Measurements from ENCODE around the gene TEAD1. TPM values are rescaled to one million over a fixed set of nuclear protein-coding genes. Genes with fewer than 3 reads are reported as not detected.

The TEAD1 gene
- total and polyA plus RNA-seq, 9 of the 15 experiments (the other 6 are each of a cell fraction or from before 2014, with no cell fraction given) = 1.7 to 17.7 (median 10.8) TPM

GRCh38 chr11:12890476-12890875 lies 216.3 kb downstream of the TEAD1 start (continued):
- TF ChIP-seq, protein P1, sequence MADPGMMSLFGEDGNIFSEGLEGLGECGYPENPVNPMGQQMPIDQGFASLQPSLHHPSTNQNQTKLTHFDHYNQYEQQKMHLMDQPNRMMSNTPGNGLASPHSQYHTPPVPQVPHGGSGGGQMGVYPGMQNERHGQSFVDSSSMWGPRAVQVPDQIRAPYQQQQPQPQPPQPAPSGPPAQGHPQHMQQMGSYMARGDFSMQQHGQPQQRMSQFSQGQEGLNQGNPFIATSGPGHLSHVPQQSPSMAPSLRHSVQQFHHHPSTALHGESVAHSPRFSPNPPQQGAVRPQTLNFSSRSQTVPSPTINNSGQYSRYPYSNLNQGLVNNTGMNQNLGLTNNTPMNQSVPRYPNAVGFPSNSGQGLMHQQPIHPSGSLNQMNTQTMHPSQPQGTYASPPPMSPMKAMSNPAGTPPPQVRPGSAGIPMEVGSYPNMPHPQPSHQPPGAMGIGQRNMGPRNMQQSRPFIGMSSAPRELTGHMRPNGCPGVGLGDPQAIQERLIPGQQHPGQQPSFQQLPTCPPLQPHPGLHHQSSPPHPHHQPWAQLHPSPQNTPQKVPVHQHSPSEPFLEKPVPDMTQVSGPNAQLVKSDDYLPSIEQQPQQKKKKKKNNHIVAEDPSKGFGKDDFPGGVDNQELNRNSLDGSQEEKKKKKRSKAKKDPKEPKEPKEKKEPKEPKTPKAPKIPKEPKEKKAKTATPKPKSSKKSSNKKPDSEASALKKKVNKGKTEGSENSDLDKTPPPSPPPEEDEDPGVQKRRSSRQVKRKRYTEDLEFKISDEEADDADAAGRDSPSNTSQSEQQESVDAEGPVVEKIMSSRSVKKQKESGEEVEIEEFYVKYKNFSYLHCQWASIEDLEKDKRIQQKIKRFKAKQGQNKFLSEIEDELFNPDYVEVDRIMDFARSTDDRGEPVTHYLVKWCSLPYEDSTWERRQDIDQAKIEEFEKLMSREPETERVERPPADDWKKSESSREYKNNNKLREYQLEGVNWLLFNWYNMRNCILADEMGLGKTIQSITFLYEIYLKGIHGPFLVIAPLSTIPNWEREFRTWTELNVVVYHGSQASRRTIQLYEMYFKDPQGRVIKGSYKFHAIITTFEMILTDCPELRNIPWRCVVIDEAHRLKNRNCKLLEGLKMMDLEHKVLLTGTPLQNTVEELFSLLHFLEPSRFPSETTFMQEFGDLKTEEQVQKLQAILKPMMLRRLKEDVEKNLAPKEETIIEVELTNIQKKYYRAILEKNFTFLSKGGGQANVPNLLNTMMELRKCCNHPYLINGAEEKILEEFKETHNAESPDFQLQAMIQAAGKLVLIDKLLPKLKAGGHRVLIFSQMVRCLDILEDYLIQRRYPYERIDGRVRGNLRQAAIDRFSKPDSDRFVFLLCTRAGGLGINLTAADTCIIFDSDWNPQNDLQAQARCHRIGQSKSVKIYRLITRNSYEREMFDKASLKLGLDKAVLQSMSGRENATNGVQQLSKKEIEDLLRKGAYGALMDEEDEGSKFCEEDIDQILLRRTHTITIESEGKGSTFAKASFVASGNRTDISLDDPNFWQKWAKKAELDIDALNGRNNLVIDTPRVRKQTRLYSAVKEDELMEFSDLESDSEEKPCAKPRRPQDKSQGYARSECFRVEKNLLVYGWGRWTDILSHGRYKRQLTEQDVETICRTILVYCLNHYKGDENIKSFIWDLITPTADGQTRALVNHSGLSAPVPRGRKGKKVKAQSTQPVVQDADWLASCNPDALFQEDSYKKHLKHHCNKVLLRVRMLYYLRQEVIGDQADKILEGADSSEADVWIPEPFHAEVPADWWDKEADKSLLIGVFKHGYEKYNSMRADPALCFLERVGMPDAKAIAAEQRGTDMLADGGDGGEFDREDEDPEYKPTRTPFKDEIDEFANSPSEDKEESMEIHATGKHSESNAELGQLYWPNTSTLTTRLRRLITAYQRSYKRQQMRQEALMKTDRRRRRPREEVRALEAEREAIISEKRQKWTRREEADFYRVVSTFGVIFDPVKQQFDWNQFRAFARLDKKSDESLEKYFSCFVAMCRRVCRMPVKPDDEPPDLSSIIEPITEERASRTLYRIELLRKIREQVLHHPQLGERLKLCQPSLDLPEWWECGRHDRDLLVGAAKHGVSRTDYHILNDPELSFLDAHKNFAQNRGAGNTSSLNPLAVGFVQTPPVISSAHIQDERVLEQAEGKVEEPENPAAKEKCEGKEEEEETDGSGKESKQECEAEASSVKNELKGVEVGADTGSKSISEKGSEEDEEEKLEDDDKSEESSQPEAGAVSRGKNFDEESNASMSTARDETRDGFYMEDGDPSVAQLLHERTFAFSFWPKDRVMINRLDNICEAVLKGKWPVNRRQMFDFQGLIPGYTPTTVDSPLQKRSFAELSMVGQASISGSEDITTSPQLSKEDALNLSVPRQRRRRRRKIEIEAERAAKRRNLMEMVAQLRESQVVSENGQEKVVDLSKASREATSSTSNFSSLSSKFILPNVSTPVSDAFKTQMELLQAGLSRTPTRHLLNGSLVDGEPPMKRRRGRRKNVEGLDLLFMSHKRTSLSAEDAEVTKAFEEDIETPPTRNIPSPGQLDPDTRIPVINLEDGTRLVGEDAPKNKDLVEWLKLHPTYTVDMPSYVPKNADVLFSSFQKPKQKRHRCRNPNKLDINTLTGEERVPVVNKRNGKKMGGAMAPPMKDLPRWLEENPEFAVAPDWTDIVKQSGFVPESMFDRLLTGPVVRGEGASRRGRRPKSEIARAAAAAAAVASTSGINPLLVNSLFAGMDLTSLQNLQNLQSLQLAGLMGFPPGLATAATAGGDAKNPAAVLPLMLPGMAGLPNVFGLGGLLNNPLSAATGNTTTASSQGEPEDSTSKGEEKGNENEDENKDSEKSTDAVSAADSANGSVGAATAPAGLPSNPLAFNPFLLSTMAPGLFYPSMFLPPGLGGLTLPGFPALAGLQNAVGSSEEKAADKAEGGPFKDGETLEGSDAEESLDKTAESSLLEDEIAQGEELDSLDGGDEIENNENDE (IDR thresholded peaks at IDR 0.05; ENCODE audit: low read depth, low read length) = no peak
- TF ChIP-seq CSDE1 (IDR thresholded peaks at IDR 0.05) (no peak), ELF4 (CRISPR knock-in tag; IDR thresholded peaks at IDR 0.05) (no peak), ZKSCAN3 (CRISPR knock-in tag; IDR thresholded peaks at IDR 0.05) (no peak)
- TF ChIP-seq, protein P2, sequence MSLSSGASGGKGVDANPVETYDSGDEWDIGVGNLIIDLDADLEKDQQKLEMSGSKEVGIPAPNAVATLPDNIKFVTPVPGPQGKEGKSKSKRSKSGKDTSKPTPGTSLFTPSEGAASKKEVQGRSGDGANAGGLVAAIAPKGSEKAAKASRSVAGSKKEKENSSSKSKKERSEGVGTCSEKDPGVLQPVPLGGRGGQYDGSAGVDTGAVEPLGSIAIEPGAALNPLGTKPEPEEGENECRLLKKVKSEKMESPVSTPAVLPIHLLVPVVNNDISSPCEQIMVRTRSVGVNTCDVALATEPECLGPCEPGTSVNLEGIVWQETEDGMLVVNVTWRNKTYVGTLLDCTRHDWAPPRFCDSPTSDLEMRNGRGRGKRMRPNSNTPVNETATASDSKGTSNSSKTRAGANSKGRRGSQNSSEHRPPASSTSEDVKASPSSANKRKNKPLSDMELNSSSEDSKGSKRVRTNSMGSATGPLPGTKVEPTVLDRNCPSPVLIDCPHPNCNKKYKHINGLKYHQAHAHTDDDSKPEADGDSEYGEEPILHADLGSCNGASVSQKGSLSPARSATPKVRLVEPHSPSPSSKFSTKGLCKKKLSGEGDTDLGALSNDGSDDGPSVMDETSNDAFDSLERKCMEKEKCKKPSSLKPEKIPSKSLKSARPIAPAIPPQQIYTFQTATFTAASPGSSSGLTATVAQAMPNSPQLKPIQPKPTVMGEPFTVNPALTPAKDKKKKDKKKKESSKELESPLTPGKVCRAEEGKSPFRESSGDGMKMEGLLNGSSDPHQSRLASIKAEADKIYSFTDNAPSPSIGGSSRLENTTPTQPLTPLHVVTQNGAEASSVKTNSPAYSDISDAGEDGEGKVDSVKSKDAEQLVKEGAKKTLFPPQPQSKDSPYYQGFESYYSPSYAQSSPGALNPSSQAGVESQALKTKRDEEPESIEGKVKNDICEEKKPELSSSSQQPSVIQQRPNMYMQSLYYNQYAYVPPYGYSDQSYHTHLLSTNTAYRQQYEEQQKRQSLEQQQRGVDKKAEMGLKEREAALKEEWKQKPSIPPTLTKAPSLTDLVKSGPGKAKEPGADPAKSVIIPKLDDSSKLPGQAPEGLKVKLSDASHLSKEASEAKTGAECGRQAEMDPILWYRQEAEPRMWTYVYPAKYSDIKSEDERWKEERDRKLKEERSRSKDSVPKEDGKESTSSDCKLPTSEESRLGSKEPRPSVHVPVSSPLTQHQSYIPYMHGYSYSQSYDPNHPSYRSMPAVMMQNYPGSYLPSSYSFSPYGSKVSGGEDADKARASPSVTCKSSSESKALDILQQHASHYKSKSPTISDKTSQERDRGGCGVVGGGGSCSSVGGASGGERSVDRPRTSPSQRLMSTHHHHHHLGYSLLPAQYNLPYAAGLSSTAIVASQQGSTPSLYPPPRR (CRISPR knock-in tag; IDR thresholded peaks at IDR 0.05; ENCODE audit: borderline replicate concordance) = no peak
- TF ChIP-seq, protein P3, sequence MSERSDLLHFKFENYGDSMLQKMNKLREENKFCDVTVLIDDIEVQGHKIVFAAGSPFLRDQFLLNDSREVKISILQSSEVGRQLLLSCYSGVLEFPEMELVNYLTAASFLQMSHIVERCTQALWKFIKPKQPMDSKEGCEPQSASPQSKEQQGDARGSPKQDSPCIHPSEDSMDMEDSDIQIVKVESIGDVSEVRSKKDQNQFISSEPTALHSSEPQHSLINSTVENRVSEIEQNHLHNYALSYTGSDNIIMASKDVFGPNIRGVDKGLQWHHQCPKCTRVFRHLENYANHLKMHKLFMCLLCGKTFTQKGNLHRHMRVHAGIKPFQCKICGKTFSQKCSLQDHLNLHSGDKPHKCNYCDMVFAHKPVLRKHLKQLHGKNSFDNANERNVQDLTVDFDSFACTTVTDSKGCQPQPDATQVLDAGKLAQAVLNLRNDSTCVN (CRISPR knock-in tag; IDR thresholded peaks at IDR 0.05) = no peak
